ENCODE data around the gene RAET1G. TPM values are rescaled to one million over a fixed set of nuclear protein-coding genes. Genes with fewer than 3 reads are reported as not detected.

RAET1G gene
- total and polyA plus RNA-seq, 2 experiments from 2014 or later, result 8.9 to 15.8 TPM

DNA sequence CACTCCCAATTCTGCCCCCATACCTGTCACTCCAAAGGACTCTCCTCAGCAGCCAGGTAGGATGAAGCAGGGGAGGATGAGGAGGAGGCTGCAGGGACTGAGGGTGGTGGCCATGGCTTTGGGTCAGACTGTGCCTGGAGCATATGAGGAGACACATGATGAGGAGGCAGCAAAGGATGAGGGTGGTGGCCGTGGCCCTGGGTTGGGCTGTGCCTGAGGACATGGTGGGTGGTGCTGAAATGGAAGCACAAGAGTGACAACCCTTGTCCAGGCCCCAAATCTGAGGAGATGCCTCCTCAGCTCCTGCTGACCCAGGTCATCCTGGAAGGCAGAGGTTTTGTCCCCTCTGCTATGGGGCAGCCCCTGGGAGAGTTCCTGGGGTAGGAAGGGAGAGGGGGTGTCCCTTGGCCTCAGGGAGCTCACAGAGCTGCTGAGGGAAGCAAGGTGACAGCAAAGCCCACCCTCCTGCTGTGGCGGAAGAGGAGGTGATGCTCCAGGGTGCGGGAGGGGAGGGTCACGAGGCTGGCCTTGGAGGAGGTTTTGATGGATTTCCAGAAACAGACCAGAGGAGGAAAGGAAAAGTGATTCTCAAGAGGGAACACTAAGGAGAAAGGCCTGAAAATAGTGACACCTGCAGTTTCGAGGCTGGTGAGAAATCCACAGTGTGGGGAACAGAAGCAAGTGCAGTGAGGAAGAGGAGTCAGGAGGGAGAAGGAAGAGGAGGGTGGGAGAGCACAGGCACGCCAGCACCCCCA, 4.6 kb downstream of the RAET1G start:
- no peak overlapping the region for H2AFZ ChIP-seq
- no peaks in the 10 kb centered on the region for H3F3A ChIP-seq (ENCODE audit: insufficient read depth)
- in situ Hi-C loops (cut with MboI), result no loop called here
- no peaks in the 10 kb centered on the region for H3K27me3 ChIP-seq (replicated peaks; ENCODE audit: insufficient read depth)
- TF ChIP-seq EZH2phosphoT487 (IDR thresholded peaks at IDR 0.05; ENCODE audit: insufficient read depth, low read depth) (no peak), EZH2 (IDR thresholded peaks at IDR 0.05; ENCODE audit: insufficient read depth, poor library complexity, severe bottlenecking) (no peak)
- no peak overlapping the region for H3K9ac ChIP-seq
- H3K9me2 ChIP-seq (ENCODE audit: insufficient read depth), result no peaks in the 10 kb centered on the region
- no peak for DNase-seq
- WGBS, 2 experiments (ENCODE audit: low coverage in 1 of 2, low lambda C conversion rate in 2 of 2, missing lambda C conversion rate in 2 of 2), result 88 to 90% methylated on average over 6 of the region's 6 CpGs
- H3K27ac ChIP-seq, result no peak overlapping the region
- H4K20me1 ChIP-seq (ENCODE audit: insufficient read depth), result no peaks in the 10 kb centered on the region
- no peaks in the 10 kb centered on the region for H3K9me3 ChIP-seq (ENCODE audit: low read depth)
- H3K4me1 ChIP-seq (ENCODE audit: insufficient read depth), result no peaks in the 10 kb centered on the region
- no peaks in the 10 kb centered on the region for H3K36me3 ChIP-seq (ENCODE audit: low read depth)
- no peak overlapping the region for H3K4me3 ChIP-seq
- no peak overlapping the region for H3K4me2 ChIP-seq (ENCODE audit: unreplicated experiment)
- H3K79me2 ChIP-seq (ENCODE audit: insufficient read depth), result no peaks in the 10 kb centered on the region

DNA sequence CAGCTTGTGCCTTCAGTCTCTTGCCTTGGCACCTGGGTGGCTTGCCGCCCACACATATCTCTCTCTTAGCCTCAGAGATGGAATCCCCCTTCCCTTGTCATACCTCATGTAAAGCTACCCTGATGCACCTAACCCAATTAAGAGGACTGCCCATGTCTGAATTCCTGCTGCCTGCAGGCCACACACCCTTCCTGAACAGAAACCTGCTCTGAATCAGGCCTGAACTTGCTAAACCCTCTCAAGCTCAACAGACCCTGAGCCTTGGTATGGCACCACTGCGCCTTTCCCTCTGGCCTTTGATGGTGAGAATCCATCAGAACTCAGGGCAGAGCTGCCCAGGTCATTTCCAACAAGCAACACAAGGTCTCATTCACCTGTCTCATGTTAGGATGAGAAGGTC, 5.2 kb downstream of the RAET1G start:
- no peak for TF ChIP-seq EZH2 (IDR thresholded peaks at IDR 0.05; ENCODE audit: insufficient read depth, poor library complexity, severe bottlenecking)
- TF ChIP-seq EZH2phosphoT487 (IDR thresholded peaks at IDR 0.05; ENCODE audit: insufficient read depth, low read depth), result no peak
- in situ Hi-C loops (cut with MboI), result no loop called here
- Histone ChIP-seq H3K79me2 (ENCODE audit: insufficient read depth) (no peaks in the 10 kb centered on the region), H3K27ac (no peak overlapping the region), H3F3A (ENCODE audit: insufficient read depth) (no peaks in the 10 kb centered on the region), H3K9me3 (ENCODE audit: low read depth) (no peaks in the 10 kb centered on the region), H3K4me3 (no peak overlapping the region), H2AFZ (no peak overlapping the region), H3K4me1 (ENCODE audit: insufficient read depth) (no peaks in the 10 kb centered on the region), H3K36me3 (ENCODE audit: low read depth) (no peaks in the 10 kb centered on the region), H3K4me2 (ENCODE audit: unreplicated experiment) (no peak overlapping the region), H3K27me3 (replicated peaks; ENCODE audit: insufficient read depth) (no peaks in the 10 kb centered on the region), H3K9me2 (ENCODE audit: insufficient read depth) (no peaks in the 10 kb centered on the region), H4K20me1 (ENCODE audit: insufficient read depth) (no peaks in the 10 kb centered on the region), H3K9ac (no peak overlapping the region)
- no peak for DNase-seq
- WGBS, 2 experiments (ENCODE audit: low coverage in 1 of 2, low lambda C conversion rate in 2 of 2, missing lambda C conversion rate in 2 of 2), result 87 to 93% methylated on average over 2 of the region's 2 CpGs

DNA sequence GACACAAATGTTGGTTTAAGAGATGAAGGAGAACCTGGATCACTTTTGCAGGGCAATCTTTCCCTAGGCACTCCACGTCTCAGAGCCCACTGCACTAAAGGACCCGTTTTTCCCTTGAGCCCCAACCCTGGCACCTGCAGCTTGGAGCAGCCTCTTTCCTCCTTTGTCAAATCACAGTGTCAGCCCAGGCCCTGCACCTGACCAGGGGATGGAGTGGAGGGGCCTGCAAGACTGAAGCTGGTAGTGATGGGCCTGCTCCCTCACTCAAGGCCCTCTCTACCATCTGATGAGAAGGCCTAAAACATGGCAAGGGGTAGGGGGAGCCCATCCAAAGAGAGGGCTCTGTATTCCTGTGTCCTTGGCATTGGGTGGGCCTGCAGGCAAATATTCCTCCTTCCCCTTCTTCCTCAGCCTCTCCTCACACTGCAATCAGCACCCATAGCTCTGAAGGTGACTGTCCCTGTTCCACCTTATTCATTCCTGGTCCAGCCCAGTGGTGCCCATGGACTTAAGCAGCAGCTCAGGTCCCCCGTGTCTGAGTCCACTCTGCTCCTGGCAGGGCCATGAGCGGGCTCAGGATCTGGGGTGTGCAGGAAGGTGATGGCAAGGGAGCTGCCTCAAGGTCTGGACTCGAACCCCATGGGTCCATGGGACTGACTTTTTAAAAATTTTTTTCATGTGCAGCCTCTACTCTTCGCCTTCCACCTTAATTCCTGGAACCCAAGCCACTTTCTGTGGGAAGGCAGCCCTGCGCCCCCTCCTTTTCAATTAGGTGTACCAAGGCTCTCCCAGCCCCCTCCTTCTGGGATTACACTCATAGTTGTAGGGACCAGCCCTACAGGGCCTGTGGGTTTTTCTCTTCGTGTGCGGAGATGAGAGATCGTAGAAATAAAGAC, 6.7 kb downstream of the RAET1G start:
- Histone ChIP-seq H3K9me2 (ENCODE audit: insufficient read depth) (no peaks in the 10 kb centered on the region), H3K9me3 (ENCODE audit: low read depth) (no peaks in the 10 kb centered on the region), H3F3A (ENCODE audit: insufficient read depth) (no peaks in the 10 kb centered on the region), H3K4me1 (ENCODE audit: insufficient read depth) (no peaks in the 10 kb centered on the region), H3K36me3 (ENCODE audit: low read depth) (no peaks in the 10 kb centered on the region), H3K27me3 (replicated peaks; ENCODE audit: insufficient read depth) (no peaks in the 10 kb centered on the region), H3K4me2 (ENCODE audit: unreplicated experiment) (no peak overlapping the region), H3K27ac (no peak overlapping the region), H3K4me3 (no peak overlapping the region), H3K79me2 (ENCODE audit: insufficient read depth) (no peaks in the 10 kb centered on the region), H4K20me1 (ENCODE audit: insufficient read depth) (no peaks in the 10 kb centered on the region), H3K9ac (no peak overlapping the region), H2AFZ (no peak overlapping the region)
- 81 to 84% methylated on average over 10 of the region's 10 CpGs for WGBS, 2 experiments (ENCODE audit: low coverage in 1 of 2, low lambda C conversion rate in 2 of 2, missing lambda C conversion rate in 2 of 2)
- DNase-seq, result no peak
- in situ Hi-C loops (cut with MboI), result no loop called here
- no peak for TF ChIP-seq EZH2phosphoT487 (IDR thresholded peaks at IDR 0.05; ENCODE audit: insufficient read depth, low read depth)
- TF ChIP-seq EZH2 (IDR thresholded peaks at IDR 0.05; ENCODE audit: insufficient read depth, poor library complexity, severe bottlenecking), result no peak

DNA sequence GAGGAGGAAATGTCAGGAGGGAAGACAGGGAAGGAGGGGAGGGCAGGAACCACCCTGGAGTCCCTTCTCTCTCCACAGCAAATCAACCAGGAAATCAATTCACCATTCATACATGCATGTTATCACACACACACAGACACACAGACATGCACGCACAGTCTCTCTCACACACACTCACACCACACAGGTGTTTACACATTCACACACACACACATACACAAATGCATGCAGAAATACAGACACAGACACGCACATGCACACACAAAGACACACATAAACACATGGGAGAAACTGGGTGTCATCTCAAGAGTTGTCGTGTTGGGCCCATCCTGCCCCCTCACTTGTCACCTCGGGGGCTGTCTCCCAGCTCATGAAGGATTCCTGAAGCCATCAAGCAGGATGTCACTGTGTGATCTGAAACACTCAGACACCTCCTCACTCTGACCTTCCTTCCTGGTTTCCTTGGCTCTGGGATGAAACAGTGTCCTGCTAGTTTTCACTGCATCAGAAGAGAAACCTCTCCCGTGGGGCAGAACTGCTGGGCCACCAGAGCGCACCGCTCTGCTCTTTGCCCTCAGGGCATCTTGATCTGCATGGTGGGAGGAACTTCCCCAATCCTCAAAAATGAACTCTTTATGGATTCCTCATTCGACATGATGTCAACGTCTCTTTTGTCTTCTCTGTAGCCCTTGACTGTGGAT, 9.2 kb downstream of the RAET1G start:
- Histone ChIP-seq H3K4me3 (no peak overlapping the region), H3K36me3 (ENCODE audit: low read depth) (no peaks in the 10 kb centered on the region), H3K9me2 (ENCODE audit: insufficient read depth) (no peaks in the 10 kb centered on the region), H3K9ac (no peak overlapping the region), H4K20me1 (ENCODE audit: insufficient read depth) (no peaks in the 10 kb centered on the region), H3K9me3 (ENCODE audit: low read depth) (no peaks in the 10 kb centered on the region), H3K4me2 (ENCODE audit: unreplicated experiment) (no peak overlapping the region), H3K4me1 (ENCODE audit: insufficient read depth) (no peaks in the 10 kb centered on the region), H3F3A (ENCODE audit: insufficient read depth) (no peaks in the 10 kb centered on the region), H2AFZ (no peak overlapping the region), H3K79me2 (ENCODE audit: insufficient read depth) (no peaks in the 10 kb centered on the region), H3K27ac (no peak overlapping the region), H3K27me3 (replicated peaks; ENCODE audit: insufficient read depth) (no peaks in the 10 kb centered on the region)
- DNase-seq, result no peak
- WGBS, 2 experiments (ENCODE audit: low coverage in 1 of 2, low lambda C conversion rate in 2 of 2, missing lambda C conversion rate in 2 of 2), result 69 to 70% methylated on average over 9 of the region's 9 CpGs
- TF ChIP-seq EZH2 (IDR thresholded peaks at IDR 0.05; ENCODE audit: insufficient read depth, poor library complexity, severe bottlenecking) (no peak), EZH2phosphoT487 (IDR thresholded peaks at IDR 0.05; ENCODE audit: insufficient read depth, low read depth) (no peak)
- in situ Hi-C loops (cut with MboI), result no loop called here
